GM21367 (cell line): ENCODE data around the gene DYSF.

Experiments
- ATAC-seq: cut with Tn5 transposase; IDR thresholded peaks from one replicate; pipeline ENCODE4 v1.9.1; 2021; ENCODE audit not compliant: unreplicated experiment

DYSF gene

DNA sequence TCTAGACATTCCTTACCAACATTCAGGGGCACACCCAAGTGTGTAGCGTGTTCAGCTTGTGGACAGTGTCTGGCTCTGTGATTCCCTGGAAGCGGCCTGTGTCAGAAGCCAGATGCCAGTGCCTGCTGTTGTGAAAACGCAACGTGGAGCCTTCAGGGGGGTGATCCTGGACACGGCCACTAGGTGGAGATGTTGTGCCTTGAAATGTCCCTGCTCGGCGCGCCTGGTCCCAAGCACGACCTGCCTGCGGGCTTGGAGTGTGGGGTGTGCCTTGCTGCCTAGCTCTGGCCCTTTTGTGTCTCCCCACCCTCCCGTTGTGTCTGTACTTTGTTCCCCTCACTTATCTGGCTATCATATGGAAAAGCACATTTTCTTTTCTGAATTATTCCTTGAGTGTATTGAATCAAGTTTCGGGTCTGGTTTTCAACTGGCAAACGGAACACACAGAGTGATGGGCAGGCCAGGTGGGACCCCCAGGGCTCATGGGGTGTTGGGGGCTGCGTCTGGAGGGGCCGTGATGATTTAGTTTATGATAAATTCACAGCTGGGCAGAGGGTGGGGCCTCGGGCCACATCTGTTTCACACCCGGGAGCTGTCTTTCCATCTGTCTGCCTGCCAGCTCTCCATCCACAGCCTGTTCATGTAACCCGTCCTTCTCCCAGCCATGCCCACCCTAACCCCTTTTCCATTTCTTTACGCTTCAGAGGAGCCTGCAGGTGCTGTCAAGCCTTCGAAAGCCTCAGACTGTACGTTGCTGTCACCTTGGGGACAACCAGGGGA lies 95.5 kb downstream of the DYSF start:
- no peak for ATAC-seq

DNA sequence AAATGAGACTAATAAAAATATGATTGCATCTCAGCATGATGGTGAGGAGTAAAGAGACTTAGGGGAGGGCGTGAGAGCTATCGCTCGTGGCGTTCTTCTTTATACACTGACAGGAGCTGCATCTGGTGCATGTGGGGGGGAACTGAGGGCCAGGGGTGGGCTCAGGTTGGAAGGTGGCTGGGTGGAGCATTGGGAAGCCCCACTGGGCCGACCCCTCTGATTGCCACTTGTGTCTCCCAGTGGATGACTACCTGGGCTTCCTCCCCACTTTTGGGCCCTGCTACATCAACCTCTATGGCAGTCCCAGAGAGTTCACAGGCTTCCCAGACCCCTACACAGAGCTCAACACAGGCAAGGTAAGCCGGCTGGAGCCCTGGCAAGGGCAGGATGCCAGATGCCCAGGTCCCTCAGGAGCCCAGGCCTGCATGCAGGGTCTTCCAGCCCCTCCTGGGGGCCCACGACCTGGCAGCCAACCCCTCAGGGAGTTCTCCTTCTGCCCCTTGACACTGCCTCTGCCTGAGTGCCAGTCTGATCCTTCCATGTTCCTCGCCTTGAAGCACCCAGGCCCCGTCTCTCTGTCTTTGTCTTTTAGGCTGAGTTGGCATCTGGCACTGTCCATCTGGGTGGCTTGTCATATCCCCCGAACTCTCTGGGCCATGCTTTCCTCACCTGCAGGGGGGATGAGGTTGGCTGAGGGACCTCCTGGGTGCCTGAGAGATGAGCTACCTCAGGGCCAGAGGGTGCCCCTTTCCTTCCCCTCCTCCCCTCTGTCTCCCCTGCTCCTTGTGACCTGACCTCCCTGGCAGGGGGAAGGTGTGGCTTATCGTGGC lies 97.7 kb downstream of the DYSF start:
- ATAC-seq, result no peak

DNA sequence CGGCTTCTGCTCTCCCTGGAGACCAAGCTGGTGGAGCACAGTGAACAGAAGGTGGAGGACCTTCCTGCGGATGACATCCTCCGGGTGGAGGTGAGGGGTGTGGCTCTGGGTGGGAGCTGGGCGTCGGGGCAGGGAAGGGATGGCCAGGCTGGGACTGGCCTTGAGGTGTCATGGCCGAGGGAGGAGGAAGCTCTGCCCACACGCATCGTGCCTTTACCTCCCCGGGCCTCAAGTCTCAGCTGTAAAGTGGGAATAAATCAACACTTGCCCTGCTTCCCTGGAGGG lies 98.2 kb downstream of the DYSF start:
- no peak for ATAC-seq

DNA sequence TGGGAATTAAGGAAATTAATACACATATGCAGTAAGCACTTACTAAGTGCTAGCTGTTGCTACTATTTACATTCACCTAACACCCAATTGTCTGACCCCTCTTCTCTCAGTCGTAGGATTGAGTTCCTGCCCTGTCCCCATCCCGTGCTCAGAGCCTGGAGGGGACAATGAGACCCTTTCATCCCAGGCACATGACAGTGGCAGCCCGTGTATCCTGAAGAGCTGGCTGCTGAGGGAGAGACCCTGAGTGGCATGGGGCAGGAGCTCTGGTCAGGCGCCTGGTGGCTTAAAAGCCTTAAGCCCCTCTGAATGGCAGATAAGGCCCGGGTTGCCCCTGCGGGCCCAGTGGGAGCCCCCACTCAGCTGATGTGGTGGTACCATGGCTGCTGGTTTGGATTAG lies 99.0 kb downstream of the DYSF start:
- no peak for ATAC-seq

DNA sequence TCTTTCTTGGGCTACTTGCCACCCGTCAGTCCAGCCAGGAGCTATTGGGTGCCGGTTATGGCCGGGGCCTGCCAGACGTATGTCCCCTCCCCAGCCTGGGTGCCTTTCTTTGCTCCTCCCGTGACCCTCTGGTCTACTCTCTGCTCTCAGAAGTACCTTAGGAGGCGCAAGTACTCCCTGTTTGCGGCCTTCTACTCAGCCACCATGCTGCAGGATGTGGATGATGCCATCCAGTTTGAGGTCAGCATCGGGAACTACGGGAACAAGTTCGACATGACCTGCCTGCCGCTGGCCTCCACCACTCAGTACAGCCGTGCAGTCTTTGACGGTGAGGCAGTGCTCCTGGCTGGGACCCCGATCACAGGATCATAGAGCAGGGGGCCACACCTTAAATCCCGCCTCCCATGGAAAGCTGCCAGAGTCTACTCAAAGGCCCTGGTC lies 99.5 kb downstream of the DYSF start:
- ATAC-seq, result no peak

DNA sequence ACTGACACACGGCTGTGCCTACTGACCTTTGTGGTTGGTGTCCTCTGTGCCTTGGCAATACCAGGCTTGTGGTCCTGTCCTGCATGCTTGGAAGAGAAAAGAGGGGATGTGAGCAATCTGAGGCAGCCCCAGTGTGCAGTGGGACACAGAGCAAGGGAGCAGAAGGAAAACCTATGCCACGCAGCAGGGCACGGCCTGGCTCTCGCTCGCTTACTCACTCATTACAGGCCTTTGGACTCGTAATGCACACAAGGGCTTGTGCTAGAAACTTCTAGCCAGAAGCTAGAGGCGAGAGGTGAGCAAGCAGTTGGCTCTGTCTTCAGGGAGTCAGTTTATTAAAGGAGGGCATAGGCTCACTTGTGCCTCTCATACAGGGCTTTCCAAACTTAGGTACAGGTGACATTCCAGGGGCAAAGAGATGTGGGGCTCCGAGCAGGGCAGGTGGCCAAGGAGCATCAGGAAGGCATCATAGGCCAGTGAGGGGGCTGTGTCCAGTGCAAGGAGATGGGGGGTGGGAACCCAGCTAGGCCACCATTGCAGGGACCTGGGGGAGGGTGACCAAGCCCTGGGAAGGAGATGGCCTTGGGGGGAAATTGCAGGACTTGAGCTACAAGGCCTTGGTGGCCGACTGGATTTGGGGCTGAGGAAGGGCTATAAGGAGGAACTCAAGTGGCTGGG lies 100.8 kb downstream of the DYSF start:
- no peak for ATAC-seq

DNA sequence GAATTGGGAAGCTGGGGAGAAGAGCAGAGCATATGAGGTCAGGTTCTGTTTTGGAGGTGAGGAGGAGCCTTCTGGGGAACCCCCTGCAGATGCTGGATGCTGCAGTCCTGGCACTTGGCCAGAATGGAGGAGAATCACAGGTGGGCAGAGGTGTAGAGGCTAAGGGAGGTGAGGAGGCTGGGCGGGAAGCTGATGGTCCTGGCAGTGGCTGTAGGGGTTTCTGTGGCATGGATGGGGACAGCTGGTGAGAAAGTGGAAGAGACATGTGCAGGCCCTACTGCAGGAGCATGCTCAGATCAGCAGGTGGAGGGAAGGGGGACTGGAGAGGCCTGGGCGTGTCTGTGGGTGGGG lies 101.3 kb downstream of the DYSF start:
- ATAC-seq, result no peak

DNA sequence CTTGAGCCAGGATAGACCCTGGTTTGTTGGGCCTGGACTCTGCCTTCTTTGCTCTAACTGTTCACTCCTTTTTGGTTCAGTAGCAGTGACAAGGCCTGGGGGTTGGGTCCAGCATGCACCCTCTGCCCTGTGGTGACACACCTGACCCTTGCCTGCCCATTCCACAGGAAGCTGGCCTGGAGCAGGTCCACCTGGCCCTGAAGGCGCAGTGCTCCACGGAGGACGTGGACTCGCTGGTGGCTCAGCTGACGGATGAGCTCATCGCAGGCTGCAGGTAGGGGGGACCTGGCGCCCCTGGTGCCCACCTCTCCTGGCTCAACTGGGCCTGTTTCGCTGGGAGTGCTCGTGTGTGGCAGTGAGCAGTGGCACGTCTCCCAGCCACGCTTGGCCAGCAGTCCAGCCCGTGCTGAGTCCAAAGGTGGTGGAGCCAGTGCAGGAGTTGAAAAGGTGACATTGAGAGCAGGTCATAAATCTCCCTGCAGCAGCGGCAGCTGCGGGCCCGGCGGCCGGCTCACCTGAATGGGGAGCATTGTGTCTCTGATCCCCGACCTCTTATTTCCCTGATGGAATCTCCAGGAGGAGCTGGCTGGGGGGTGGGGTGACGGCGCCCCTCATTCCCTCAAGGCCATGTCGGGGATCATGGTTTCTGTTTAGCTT lies 102.6 kb downstream of the DYSF start:
- ATAC-seq, result no peak

DNA sequence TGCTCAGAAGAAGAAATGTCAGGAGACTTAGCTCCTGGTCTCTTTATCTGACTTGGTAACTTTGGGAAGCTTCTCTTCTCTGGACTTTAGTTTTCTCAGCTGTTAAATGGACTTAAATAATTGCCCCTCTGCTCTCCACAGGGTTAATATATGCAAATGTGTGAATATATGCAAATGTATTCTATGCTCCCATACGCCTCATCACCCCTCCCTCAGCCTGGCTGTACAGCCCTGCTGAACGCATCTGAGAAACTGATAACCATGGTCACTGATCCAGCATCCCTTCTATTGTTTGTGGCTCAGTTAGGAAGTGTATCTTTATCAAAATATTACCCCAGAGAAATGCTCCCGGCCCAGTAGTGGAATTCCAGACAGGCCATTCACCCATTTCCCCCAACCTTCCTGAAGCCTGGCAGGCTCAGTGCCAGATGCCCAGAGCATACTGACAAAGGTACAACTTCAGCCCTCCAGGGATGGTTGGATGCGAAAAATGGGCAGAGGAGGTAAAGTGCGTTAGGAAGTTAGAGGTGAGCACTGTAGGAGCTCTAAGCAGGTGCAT lies 103.4 kb downstream of the DYSF start:
- no peak for ATAC-seq

DNA sequence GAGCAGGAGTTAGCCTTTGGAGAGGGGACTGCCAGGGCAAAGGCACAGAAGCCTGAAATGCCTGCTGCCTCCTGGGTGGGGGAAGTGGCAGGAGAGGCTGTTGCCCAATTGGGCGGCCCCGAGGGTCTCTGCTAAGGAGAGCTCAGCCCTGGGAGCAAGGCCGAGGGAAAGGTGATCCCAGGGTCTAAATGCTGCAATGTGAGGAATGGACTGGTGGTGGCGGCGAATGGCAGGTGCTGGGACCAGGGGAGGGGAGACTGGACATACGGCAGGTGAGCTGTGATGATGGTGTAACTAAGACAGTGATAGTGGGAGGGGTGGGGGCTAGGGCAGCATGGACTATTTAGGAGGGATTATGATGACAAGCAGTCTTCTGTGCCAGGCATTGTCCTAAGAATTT lies 104.0 kb downstream of the DYSF start:
- no peak for ATAC-seq

DNA sequence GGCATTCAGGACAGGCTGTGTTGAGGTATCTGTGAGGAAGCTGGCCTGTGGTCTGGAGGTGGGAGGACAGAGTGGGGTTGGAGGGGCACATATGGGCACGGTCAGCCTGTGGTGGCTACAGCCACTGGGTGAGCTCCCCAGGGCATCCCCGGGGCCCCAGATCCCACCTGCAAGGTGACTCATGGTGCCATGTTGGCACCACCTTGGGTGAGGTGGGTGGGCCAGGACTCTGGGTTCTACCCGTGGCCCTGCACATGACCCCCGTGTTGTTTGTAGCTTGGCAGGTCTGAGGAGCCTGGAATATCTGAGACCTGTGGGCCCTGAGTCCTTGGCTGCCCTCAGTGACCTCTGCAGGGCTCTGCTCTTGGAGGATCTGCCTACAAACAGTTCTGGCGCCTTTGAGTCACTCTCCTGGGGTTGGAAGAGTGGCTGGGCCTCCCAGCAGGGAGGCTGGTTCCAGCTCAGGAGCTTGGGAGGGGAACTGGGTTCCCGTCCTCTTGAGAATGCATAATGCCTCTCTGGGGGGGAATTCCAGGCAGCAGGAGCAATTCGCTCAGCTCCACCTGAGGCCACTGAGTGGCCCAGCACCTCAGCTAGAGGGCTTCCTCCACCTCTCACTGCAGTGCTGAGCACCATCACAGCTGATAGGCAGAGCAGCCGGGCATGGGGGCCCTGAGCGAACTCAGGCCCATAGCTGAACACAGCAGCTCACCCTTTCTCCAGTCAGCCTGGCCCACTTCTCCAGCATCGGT lies 105.1 kb downstream of the DYSF start:
- ATAC-seq, result no peak

DNA sequence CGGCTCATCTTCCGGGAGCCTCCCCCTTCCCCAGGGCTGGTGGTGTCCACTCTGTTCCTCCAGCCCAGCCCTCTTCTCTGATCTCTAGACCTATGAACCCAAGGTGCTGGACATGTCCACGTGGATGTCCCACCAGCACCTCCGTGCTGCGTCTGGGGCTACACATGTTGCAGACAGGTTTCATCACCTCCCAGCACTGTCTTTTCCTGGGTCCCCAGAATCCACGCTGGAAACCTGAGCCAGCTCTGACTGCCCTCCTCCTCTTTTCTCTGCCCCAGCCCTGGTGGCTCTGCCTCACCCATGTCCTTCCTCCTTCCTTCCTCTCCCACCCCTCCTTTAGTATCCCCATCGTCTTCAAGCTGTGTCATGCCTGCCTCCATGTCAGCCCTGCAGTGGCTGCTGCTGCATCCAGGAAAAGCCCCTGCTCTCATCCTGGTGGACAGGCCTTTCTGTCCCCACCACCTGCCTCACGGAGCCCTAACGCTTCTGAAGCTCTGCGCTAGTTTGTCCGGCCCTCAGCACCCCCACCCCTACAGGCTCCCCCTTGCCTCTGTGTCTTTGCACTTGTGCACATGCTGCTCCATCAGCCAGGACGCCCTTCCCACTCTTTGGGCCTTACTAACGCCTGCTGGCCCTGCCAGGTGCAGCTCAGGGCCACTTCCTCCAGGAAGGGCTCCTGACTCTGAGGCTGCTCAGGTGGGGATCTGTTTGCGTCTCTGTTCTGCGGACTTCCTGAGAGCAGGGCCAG lies 105.9 kb downstream of the DYSF start:
- no peak for ATAC-seq

DNA sequence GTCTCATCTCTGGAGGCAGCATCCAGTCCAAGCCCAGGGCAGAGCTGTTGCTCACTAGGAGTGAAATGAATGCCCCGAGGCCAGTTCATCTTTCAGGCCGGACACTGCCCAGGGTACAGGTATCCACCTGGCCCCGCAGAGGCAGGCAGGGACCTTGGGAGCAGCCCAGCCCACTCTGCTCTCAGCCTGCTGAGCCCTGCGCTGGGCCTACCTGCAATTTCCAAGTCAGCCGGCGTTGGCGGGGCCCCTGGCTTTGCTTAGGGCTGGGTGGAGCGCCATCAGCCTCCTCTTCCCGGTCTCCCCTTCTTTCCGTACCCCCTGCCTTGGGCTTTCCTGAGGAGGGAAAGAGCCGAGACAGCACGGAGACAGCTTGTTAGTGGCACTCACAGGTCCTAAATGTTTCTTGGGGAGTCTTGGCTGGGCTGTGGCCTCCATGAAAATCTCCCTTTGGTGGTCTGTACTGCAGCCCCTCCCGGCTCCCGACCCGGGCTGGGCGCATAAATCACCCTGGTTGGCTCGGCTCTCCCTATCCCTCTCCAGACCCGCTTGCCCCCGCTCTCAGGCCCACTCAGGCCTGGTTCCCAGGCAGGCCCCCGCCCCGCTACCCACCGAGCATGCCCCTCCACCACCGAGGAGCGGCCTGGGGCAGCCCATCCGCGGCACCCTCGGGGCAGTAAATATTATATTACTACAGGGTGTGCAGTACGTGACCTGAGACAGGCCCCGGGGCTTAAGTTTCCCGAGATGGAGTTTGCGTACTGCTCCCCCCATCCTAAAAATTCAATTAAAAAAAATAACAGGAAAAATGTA lies 106.7 kb downstream of the DYSF start:
- ATAC-seq, result no peak

DNA sequence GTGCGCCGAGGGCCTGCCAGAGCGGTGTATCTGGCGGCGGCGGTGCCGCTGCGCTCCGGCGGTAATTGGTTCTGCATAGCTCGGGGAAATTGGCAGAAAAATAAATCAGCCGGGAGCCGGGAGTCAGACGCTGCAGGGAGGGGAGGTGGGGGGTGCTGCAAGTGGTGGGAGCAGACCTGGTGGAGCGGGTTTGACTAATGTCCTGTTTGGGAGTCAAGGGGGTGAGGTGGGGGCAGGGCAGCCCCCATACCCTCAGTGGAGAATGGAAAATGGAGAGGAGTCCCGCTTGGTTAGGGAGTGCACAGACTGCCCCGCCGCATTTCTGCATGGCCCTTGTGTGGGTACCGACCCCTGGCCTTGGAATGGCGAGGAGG lies 107.3 kb downstream of the DYSF start:
- no peak for ATAC-seq

DNA sequence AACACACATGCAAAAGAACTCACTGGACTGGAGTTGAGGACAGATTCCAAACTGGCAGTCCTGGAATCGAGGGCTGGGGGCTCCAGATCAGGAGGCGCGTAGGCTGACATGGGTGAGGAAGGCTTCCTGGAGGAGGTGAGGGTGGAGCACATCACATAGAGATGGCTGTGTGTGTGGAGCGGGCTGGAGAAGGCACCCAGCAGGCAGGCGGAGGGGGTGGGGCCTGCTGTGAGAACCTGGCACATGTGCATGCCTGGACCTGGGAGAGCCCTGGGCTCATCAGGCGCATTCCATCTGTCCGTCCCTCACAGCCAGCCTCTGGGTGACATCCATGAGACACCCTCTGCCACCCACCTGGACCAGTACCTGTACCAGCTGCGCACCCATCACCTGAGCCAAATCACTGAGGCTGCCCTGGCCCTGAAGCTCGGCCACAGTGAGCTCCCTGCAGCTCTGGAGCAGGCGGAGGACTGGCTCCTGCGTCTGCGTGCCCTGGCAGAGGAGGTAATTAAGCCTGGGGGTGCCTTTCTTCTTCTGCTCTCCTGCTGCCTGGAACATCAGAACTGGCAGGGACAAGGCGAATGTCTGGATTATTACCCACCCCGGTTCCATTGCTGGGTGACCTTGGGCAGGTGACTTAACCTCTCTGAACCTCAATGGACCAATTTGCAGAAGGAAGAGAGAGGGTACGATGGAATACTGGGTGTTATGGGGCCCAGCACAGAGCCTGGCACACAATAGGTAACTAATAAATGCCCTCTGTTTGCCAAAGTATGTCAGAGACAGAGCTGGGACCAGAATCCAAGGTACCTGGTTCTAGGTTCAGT lies 108.3 kb downstream of the DYSF start:
- ATAC-seq, result no peak

DNA sequence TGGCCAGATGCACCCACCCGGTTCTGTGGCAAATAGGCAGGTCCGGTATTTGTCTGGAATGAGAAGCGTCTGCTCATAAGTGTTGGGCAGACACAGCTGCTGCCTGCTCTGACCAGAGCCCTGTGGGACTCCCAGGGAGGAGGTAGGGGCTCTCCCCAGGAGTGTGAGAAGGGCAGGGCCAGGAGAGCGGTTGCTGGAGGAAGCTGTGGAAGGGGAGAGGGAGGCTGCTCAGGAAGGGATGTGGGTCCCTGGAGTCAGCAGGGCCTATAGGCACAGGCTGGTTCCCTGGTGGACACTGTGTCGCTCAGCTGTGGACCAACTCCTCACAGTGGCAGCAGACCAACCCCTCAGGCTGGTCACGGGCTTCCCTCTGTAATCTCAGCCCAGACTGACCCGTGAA lies 109.2 kb downstream of the DYSF start:
- ATAC-seq, result no peak

DNA sequence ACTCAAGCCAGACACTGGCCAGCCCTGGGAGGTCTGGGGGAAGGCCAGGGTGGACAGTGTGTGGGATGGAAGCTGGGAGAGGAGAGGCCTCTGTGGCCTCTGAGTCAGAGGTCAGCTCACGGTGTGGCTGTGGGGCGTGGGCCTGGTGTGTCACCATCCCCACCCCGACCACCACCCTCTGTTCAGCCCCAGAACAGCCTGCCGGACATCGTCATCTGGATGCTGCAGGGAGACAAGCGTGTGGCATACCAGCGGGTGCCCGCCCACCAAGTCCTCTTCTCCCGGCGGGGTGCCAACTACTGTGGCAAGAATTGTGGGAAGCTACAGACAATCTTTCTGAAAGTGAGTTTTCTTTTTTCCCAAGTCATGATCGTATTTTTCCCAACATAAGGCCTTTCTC lies 110.5 kb downstream of the DYSF start:
- no peak for ATAC-seq

DNA sequence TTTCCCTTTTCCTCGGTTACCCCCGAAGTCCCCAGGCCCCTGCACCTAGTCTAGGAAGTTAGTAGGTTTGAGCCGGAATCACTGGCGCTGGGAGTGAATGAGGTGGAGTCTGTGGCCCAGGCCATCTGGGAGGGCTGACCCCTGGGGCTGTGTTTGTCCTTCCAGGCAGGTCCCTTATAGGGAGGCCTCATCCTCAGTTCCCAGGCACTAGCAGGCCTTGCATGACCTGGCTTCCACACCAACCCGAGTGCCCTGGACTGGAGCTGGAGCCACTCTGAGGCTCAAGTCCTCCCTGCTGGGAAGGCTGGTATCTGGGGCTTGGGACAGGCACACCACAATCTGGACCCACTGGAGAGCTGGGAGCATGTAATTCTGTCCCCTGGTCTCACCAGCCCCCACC lies 111.0 kb downstream of the DYSF start:
- ATAC-seq, result no peak
